Colonic mucosa (tissue), 4 donors: ENCODE measurements around the gene SEMA5B. TPM values are rescaled to one million over a fixed set of nuclear protein-coding genes. Genes with fewer than 3 reads are reported as not detected.

Experiments used
- DNase-seq: peaks from one replicate; pipeline ENCODE4 v3.0.0-alpha.2; 2020
- H3K27ac ChIP-seq: fragments of 200-600 bp; one replicate; pipeline ENCODE4 v1.8.0; 2021
- H3K27me3 ChIP-seq: fragments of 200-600 bp; one replicate; pipeline ENCODE4 v1.8.0; 2021
- H3K36me3 ChIP-seq: fragments of 200-600 bp; one replicate; pipeline ENCODE4 v1.8.0; 2021
- H3K4me1 ChIP-seq: fragments of 200-600 bp; one replicate; pipeline ENCODE4 v1.8.0; 2021; ENCODE audit warnings: mild to moderate bottlenecking
- H3K4me3 ChIP-seq: fragments of 200-600 bp; one replicate; pipeline ENCODE4 v1.8.0; 2021
- H3K9ac ChIP-seq, 2 donors: one replicate each; pipeline ENCODE4 v1.7.0; 2013; ENCODE audit warnings: control low read depth in 2 of 2, low read depth in 2 of 2, low read length in 2 of 2
- H3K9me3 ChIP-seq: fragments of 200-600 bp; one replicate; pipeline ENCODE4 v1.8.0; 2021
- CTCF ChIP-seq: fragments of 200-600 bp; IDR thresholded peaks from one replicate; pipeline ENCODE4 v1.8.0; 2022; ENCODE audit warnings: antibody characterized with exemption, mild to moderate bottlenecking
- intact Hi-C: fragments of 100-400 bp; cut with DNase I; formaldehyde crosslinking; loops from one replicate; pipeline ENCODE4 v1.14.1; 2022
- total RNA-seq, 2 donors: library from RNA; stranded (reverse); fragmentation: NEBNext Ultra II Directional in 1 of 2; extraction: Animal tissue kit (Norgen Biotek cat#: 25700) in 1 of 2; gene quantifications; one replicate each; pipeline ENCODE4 v1.2.1, GENCODE V29; 2021
- donor health status: healthy.
- donor health status: DM: no; HTN: no; CAD: no.
- donor health status: DM: no; HTN: no; CAD: no.

The SEMA5B gene
- total RNA-seq, 2 donors from 2014 or later: 0.40 to 1.3 TPM

- Histone ChIP-seq H3K36me3 (no peaks in the 10 kb centered on the region), H3K27me3 (no peaks in the 10 kb centered on the region), H3K27ac (no peak overlapping the region), H3K9me3 (no peaks in the 10 kb centered on the region), H3K9ac (no peak overlapping the region), H3K4me3 (no peak overlapping the region), H3K4me1 (peaks cover 4% of the 10 kb centered on the region)
- no peak for DNase-seq
- TF ChIP-seq CTCF: no peak
- intact Hi-C loops: no loop called here
Measured at GRCh38 chr3:123072564-123072963, 45.0 kb upstream of the SEMA5B start.

- Histone ChIP-seq H3K27me3 (no peaks in the 10 kb centered on the region), H3K27ac (no peak overlapping the region), H3K9ac (no peak overlapping the region), H3K36me3 (no peaks in the 10 kb centered on the region), H3K9me3 (no peaks in the 10 kb centered on the region), H3K4me3 (no peak overlapping the region), H3K4me1 (peaks cover 4% of the 10 kb centered on the region)
- DNase-seq: no peak
- intact Hi-C loops: no loop called here
- TF ChIP-seq CTCF: no peak
Measured at GRCh38 chr3:123072152-123072551, 44.6 kb upstream of the SEMA5B start.

- Histone ChIP-seq H3K27ac (no peak overlapping the region), H3K4me1 (peaks cover 4% of the 10 kb centered on the region), H3K36me3 (no peaks in the 10 kb centered on the region), H3K9ac (no peak overlapping the region), H3K4me3 (no peak overlapping the region), H3K27me3 (no peaks in the 10 kb centered on the region), H3K9me3 (no peaks in the 10 kb centered on the region)
- DNase-seq: no peak
- no peak for TF ChIP-seq CTCF
- intact Hi-C loops: no loop called here
Measured at GRCh38 chr3:123071581-123071980, 44.0 kb upstream of the SEMA5B start.

GRCh38 chr3:123071146-123071545, 43.6 kb upstream of the SEMA5B start:
- no peak for DNase-seq
- intact Hi-C loops: no loop called here
- no peaks in the 10 kb centered on the region for H3K27me3 ChIP-seq
- H3K36me3 ChIP-seq: no peaks in the 10 kb centered on the region
- TF ChIP-seq CTCF: no peak
- H3K4me1 ChIP-seq: peaks cover 4% of the 10 kb centered on the region
- no peak overlapping the region for H3K27ac ChIP-seq
- no peak overlapping the region for H3K9ac ChIP-seq
- H3K9me3 ChIP-seq: no peaks in the 10 kb centered on the region
- H3K4me3 ChIP-seq: no peak overlapping the region

GRCh38 chr3:123070510-123070909, 42.9 kb upstream of the SEMA5B start:
- no peak for DNase-seq
- intact Hi-C loops: no loop called here
- no peaks in the 10 kb centered on the region for H3K9me3 ChIP-seq
- H3K27me3 ChIP-seq: no peaks in the 10 kb centered on the region
- peaks cover 4% of the 10 kb centered on the region for H3K4me1 ChIP-seq
- no peak for TF ChIP-seq CTCF
- no peaks in the 10 kb centered on the region for H3K36me3 ChIP-seq
- H3K27ac ChIP-seq: no peak overlapping the region
- H3K4me3 ChIP-seq: no peak overlapping the region
- H3K9ac ChIP-seq: no peak overlapping the region
